Skeletal muscle satellite cell (primary cell): ENCODE measurements around the gene CALHM1.
"Not testable (repeated sequence)": the region's sequence is repeated elsewhere in the genome, so short reads cannot be mapped to it uniquely, and the experiment has no call there.

Source experiments
- H3K27me3 ChIP-seq: 2 replicates; pipeline ENCODE4 v1.7.0; 2013; ENCODE audit warnings: low read length; ENCODE audit not compliant: control insufficient read depth, insufficient read depth
- H3K36me3 ChIP-seq: 2 replicates; pipeline ENCODE4 v1.7.0; 2013; ENCODE audit warnings: mild to moderate bottlenecking, control low read depth, low read length; ENCODE audit not compliant: insufficient read depth
- H3K4me1 ChIP-seq: 2 replicates; pipeline ENCODE4 v1.7.0; 2013; ENCODE audit warnings: low read length; ENCODE audit not compliant: control insufficient read depth, insufficient read depth
- H3K4me2 ChIP-seq: 2 replicates; pipeline ENCODE4 v1.7.0; 2013; ENCODE audit warnings: mild to moderate bottlenecking, low read length
- H3K4me3 ChIP-seq: 2 replicates; pipeline ENCODE4 v1.7.0; 2013; ENCODE audit warnings: low read length
- H3K9ac ChIP-seq: 2 replicates; pipeline ENCODE4 v1.7.0; 2013; ENCODE audit warnings: mild to moderate bottlenecking, low read depth, low read length, moderate library complexity
- H3K9me3 ChIP-seq: replicated peaks from 2 replicates; pipeline ENCODE4 v1.7.0; 2013; ENCODE audit warnings: mild to moderate bottlenecking, control low read depth, low read length

Gene CALHM1

GRCh38 chr10:103497161-103497915, 38.6 kb upstream of the CALHM1 start:
- H3K9ac ChIP-seq = no peak overlapping the region
- peaks cover 15% of the 10 kb centered on the region for H3K4me1 ChIP-seq
- peaks cover 80% of the 10 kb centered on the region for H3K27me3 ChIP-seq
- H3K4me2 ChIP-seq = no peak overlapping the region
- no peaks in the 10 kb centered on the region for H3K9me3 ChIP-seq
- no peak overlapping the region for H3K4me3 ChIP-seq
- H3K36me3 ChIP-seq = no peaks in the 10 kb centered on the region

- Histone ChIP-seq H3K27me3 (peaks cover 63% of the 10 kb centered on the region), H3K4me3 (no peak overlapping the region), H3K4me2 (no peak overlapping the region)
Measured at GRCh38 chr10:103495321-103495720, 36.6 kb upstream of the CALHM1 start.

GRCh38 chr10:103493916-103494877, 35.5 kb upstream of the CALHM1 start:
- peaks cover 23% of the 10 kb centered on the region for H3K4me1 ChIP-seq
- H3K4me2 ChIP-seq = peak overlapping the region; percentile 89
- H3K27me3 ChIP-seq = peaks cover 57% of the 10 kb centered on the region
- H3K9ac ChIP-seq = no peak overlapping the region
- no peaks in the 10 kb centered on the region for H3K9me3 ChIP-seq
- peak overlapping the region; percentile 63 for H3K4me3 ChIP-seq
- H3K36me3 ChIP-seq = no peaks in the 10 kb centered on the region

More at GRCh38 chr10:103495321-103495720, 36.6 kb upstream of the CALHM1 start:
- no peaks in the 10 kb centered on the region for H3K9me3 ChIP-seq
- no peak overlapping the region for H3K9ac ChIP-seq
- H3K36me3 ChIP-seq = no peaks in the 10 kb centered on the region
- peaks cover 23% of the 10 kb centered on the region for H3K4me1 ChIP-seq

DNA sequence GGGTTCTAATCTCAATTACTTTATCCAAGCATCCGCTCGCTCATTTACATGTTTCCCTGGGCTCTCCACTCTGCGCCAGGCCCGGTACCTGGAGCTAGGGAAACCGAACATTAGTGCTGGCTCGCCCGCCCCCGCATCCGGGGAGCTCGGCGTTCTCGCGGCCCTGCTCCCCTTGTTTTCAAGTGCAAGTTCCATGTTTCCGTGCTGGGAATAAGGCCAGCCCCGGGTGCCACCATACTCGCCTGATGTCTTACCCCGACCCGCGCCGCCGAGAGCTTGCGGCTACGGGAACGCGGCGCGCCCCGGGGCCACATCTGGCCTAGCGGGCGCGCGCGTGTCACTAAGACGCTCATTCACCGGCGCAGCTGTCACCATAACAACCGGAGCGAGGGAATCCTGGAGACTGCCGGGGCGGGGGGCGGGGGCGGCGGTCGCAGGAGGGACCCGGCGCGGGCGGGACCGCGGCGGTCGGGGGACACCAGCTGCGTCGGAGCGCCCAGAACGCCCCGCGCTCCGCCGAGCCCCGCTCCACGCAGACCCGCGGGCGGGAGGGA, 34.7 kb upstream of the CALHM1 start, which contains the start of gene NEURL1:
Gene NEURL1 (plus strand): TSS at position 344 of the 554 bp plus-strand sequence. CDS start 683 bp downstream, outside the sequence.
- H3K4me1 ChIP-seq = peaks cover 23% of the 10 kb centered on the region
- H3K4me2 ChIP-seq = peak within 1 kb of the TSS; percentile 89
- H3K9me3 ChIP-seq = no peaks in the 10 kb centered on the region
- H3K27me3 ChIP-seq = peaks cover 50% of the 10 kb centered on the region
- no peak within 1 kb of the TSS for H3K9ac ChIP-seq
- H3K4me3 ChIP-seq = peak within 1 kb of the TSS; percentile 63
- H3K36me3 ChIP-seq = no peaks in the 10 kb centered on the region

DNA sequence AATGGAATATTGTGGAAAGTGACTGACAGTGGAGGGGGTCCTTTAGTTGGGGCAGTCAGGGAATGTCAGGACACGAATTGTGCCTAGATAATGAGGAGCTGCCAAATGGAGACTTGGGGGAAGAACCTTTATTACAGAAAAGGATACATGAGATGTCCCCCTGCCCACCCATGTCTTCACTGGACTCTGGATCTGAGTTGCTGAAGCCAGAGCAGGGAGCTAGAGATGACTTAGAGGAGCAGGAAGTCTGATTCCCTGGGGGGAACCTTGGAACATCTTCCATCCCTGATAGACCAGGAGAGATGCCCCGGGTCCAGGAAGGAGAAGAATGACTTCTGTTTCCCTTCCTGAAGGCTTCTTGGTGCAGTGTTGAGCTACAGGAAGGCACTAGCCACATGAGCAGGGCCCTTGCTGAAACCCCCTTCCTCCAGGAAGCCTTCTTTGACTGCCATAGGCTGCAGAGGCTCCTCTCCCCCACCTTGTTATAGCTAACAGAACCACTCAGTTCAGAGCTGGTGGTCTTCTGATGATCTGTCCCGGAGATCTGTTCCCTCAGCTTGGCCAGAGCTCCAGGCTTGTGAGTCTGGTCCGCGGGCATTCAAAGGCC, 34.1 kb upstream of the CALHM1 start:
- Histone ChIP-seq H3K9ac (no peak overlapping the region), H3K4me1 (peaks cover 23% of the 10 kb centered on the region), H3K9me3 (no peaks in the 10 kb centered on the region), H3K27me3 (peaks cover 48% of the 10 kb centered on the region), H3K4me3 (no peak overlapping the region), H3K4me2 (peak overlapping the region; percentile 89), H3K36me3 (no peaks in the 10 kb centered on the region)

- Histone ChIP-seq H3K9me3 (no peaks in the 10 kb centered on the region), H3K27me3 (peaks cover 42% of the 10 kb centered on the region), H3K4me2 (no peak overlapping the region), H3K9ac (no peak overlapping the region), H3K4me3 (no peak overlapping the region), H3K4me1 (peaks cover 23% of the 10 kb centered on the region), H3K36me3 (no peaks in the 10 kb centered on the region)
Measured at GRCh38 chr10:103491729-103492364, 33.1 kb upstream of the CALHM1 start.

DNA sequence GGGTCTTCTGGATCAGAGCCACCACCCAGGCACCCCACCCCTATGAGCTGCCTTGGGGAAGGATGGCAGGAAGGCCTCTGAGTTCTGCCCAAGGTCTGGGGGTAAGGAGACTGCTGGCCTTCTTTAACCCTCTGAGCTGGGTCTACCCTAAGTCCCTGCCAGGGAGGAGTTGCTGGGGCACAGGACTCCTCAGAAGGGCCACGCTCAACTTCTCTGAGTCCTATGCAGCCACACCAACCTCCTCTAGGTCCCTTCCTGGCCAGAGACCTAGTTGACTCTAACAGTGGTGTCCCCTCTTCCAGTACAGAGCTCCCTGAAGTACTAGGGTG, 32.2 kb upstream of the CALHM1 start:
- no peak overlapping the region for H3K4me2 ChIP-seq
- no peaks in the 10 kb centered on the region for H3K36me3 ChIP-seq
- peaks cover 33% of the 10 kb centered on the region for H3K27me3 ChIP-seq
- no peak overlapping the region for H3K9ac ChIP-seq
- no peak overlapping the region for H3K4me3 ChIP-seq
- H3K4me1 ChIP-seq = peaks cover 23% of the 10 kb centered on the region
- H3K9me3 ChIP-seq = no peaks in the 10 kb centered on the region

GRCh38 chr10:103487410-103487708, 28.7 kb upstream of the CALHM1 start:
- Histone ChIP-seq H3K4me1 (peaks cover 8% of the 10 kb centered on the region), H3K9me3 (no peaks in the 10 kb centered on the region), H3K4me3 (no peak overlapping the region), H3K36me3 (no peaks in the 10 kb centered on the region), H3K4me2 (no peak overlapping the region), H3K27me3 (peaks cover 8% of the 10 kb centered on the region), H3K9ac (no peak overlapping the region)

- H3K27me3 ChIP-seq, H3K36me3 ChIP-seq, H3K4me1 ChIP-seq, H3K9me3 ChIP-seq, H3K9ac ChIP-seq, H3K4me2 ChIP-seq, H3K4me3 ChIP-seq: not testable (repeated sequence)
Measured at GRCh38 chr10:103486635-103487409, 28.1 kb upstream of the CALHM1 start.

DNA sequence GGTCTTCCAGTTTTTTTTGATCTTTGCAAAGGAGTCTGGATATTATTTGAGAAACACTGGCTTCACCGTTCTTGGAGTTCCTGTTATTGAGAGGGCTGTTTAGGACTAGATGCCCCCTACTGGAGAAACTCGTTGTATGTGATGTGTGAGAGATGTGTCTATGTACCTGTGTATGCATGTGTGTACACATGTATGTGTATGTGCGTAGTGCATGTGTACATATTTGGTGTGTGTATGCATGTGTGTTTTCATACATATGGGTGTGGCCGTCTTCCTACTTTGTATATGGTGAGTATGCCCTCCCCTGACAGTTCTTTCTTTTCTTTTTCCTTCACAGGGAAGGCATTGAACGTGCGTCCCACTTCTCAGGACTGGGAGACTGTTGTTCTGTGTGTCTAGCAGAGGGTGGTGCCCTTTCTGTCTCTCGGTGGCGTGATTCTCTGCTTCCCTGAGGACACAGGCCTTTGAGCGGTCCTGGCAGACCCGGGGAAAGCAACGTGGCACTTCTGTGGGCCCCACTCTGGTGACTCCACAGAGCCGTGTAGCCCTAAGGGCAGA, 23.4 kb upstream of the CALHM1 start:
- no peak overlapping the region for H3K4me3 ChIP-seq
- no peaks in the 10 kb centered on the region for H3K36me3 ChIP-seq
- no peaks in the 10 kb centered on the region for H3K9me3 ChIP-seq
- no peak overlapping the region for H3K4me2 ChIP-seq
- H3K4me1 ChIP-seq = peaks cover 8% of the 10 kb centered on the region
- no peak overlapping the region for H3K9ac ChIP-seq
- H3K27me3 ChIP-seq = no peaks in the 10 kb centered on the region
